HG02870 (cell line): Measurements from ENCODE around the gene CFAP410.

Experiments
- ATAC-seq: cut with Tn5 transposase; IDR thresholded peaks from one replicate; pipeline ENCODE4 v1.9.1; 2021; ENCODE audit warnings: mild to moderate bottlenecking, moderate library complexity; ENCODE audit not compliant: unreplicated experiment

Gene CFAP410

DNA sequence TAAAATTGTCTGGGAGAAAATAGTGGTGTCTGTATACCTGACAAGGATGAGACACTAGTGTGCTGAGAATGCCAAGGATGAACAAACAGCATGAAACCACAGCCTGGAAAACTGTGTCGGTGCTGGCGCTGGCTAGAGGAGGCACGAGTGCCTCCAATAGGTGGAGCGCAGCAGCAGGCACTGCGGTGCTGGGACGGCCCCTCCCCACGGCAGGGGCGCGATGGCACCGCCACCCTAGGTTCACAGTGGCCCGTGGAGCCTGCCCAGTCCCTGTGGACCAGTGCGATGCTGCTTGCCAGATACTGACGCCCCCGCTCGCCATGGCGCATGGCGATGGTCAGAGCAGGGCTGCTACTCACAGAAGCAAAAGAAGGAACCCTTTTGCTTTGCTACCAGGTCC, 6.8 kb downstream of the CFAP410 start:
- no peak for ATAC-seq

DNA sequence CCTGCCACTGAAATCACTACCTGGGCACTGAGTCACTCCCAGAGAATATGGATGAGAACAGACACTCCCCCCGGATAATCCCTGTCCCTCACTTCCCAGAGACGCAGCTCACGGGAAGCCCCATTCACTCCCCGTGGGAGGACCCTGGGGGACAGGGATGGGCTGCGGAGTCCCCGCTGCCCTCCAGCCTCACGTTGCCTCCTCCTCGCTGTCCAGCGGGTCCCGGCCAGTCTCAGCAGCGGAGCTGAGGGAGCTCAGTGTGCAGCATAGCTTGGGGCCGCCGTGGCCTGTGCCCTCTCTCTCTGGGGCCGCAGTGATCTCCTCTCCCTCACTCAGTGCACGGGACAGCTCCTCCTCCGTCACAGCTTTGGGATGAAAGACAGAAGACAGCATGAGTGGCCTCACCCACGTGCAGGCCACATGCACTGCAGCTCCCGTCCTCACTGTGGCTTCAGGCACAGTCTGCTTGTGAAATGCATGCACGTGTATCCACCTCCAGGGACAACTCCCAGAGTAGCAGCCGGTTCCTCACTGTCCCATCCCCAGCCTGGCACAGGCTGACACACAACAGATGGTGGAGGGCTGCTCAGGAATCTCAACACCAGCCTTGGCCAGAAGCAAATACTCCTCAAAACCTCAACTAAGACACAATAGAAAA, 7.4 kb downstream of the CFAP410 start:
- ATAC-seq: no peak

DNA sequence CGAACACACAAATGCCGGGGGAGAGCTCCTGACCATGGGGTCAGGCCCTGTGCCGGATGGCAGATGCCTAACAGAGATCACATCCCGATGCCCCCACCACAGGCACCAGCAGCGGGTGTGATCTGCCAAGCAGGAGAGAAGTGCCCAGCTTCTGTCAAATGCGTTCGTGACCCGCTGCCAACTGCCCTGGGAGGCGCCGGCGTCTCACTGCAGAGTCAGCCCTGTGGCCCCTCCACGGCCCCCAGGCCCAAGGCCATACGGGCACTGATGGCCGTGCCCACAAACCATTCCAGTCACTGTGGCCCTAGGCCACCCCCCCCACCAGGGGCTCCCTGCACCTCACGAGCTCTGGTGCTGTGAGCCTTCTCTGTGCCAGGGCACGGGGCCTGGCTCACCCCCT, 8.0 kb downstream of the CFAP410 start:
- ATAC-seq: no peak

DNA sequence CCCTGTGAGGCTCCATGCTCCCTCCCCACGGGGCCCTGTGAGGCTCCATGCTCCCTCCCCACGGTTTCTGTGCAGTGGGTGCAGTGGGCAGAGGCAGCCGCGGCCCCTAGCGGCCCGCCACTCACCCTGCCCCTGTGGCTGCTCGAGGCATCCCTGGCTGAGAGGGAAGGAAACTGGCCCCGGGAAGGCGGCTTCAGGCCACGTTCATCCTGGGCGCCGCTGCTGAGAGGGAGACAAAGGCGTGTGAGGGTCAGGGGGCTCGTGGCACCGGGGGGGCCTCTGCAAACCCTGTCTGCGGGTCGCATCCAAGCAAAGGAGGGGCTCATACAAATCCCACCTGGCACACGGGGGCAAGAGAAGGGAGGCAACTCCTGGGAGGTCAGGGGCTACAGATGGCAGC, 8.5 kb downstream of the CFAP410 start:
- ATAC-seq: no peak

DNA sequence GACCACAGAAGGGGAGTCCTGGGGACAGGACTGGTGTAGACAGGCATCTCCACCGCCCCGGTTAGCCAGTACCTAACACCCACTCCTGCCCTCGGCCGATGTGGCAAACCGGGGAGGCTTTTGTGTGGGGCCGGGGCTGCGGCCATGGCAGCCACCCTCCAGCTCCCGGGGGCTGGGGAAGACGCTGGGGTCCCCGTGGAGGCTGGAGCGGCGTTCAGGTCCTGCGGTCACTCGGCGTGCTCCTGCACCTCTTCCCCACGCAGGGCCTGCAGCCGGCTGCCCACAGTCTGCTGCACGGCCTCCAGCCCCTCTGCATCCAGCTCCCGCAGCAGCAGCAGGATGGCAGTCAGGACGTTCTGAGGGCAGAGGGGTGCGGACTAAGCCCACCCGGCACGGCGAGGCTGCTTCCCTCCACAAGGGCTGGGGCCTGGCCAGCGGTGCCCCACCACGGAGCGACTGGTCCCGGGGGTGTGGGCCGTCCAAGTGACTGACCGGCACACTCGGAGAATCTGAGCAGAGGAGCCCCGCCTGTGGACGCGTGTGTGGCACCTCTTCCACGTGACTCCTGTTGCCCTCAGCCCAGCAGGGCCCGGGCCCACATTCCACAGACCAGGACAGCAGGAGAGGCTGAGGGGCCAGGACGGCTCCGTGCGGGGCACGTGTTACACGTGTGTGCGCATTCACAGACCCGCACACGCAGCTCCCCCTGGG, 9.1 kb downstream of the CFAP410 start:
- ATAC-seq: no peak

DNA sequence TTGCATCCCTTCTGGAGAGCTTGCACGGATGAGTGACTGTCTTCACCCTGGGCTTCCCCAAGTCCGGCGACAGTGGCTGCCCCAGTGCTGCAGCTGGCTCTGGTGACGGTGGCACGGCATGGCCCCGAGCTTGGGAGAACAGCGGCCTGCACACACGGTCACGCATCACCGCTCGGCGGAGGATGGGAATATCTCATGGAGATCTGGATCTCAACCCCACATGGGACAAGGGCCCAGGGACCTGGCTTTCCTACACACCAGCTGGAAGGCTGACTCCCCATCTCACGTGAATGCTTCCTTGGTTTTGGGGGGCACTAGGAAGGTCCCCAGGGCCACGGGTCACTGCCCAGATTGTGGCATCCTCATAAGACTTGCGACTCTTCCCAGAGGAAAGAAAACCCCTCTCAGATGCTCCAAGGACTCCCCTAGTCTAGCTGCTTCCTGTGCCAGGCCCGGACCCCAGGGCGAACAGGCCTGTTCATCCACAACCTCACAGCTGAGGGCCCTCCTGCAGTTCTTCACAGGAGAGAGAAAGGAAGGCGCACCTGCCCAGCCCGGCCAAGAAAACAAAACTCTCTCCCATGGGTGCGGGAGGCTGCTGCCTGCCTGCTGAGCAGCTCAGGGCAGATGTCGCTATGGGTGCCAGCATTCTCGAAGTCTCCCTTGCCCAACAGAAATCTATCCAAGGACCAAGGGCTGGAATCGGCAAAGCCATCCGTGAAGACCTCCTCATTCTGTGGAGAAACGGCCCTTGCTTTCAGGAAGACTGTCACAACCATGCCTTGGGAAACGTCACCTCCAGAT, 9.9 kb downstream of the CFAP410 start:
- no peak for ATAC-seq

DNA sequence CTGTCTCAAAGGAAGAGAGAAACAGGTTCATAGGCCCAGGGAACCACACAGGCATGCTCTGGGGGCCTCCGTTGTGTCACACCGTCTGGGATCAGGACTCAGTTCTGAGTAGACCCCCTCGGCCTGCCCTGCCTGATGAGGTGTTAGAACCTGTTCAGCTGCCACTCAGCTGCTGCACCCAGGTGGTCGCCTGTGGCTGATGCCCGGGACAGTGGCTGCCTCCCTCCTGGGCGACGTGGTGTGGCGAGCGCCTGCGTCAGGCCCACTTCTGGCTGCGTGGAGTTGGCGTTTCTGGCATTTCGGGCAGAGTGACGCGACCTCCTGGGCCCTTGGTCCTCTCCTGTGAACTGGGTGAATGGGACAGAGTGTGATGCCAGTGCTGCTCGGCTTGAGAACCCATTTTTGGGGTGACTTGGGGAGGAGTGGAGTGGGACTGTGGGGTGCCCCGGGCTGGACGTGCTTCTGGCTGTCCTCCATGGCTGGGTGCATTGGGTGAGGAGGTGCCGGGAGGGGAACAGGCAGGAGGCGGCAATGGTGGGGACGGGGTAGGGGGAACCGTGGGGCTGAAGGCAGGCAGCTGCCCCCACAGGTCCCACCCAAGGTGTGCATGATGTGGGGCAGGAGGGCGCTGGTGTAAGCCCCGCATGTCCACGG, 10.8 kb downstream of the CFAP410 start:
- ATAC-seq: no peak

DNA sequence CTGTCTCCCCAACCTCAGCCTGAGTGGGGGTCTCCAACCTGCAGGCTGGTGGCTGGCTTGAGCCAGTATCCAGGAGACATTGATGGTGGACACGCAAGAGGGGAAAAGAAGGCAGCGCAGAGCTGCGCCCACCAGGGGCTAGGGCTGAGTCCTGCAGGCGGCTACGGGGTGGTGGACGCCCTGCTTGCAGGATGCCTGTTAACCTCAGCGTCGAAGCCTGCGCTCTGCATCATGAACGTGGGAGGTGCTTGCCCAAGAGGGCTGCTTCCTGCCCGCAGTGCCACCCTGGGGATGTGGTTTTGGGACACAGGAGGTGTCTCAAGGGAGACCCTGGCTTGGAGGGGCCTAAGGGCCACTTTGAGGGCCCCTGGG, 11.6 kb downstream of the CFAP410 start:
- ATAC-seq: no peak

DNA sequence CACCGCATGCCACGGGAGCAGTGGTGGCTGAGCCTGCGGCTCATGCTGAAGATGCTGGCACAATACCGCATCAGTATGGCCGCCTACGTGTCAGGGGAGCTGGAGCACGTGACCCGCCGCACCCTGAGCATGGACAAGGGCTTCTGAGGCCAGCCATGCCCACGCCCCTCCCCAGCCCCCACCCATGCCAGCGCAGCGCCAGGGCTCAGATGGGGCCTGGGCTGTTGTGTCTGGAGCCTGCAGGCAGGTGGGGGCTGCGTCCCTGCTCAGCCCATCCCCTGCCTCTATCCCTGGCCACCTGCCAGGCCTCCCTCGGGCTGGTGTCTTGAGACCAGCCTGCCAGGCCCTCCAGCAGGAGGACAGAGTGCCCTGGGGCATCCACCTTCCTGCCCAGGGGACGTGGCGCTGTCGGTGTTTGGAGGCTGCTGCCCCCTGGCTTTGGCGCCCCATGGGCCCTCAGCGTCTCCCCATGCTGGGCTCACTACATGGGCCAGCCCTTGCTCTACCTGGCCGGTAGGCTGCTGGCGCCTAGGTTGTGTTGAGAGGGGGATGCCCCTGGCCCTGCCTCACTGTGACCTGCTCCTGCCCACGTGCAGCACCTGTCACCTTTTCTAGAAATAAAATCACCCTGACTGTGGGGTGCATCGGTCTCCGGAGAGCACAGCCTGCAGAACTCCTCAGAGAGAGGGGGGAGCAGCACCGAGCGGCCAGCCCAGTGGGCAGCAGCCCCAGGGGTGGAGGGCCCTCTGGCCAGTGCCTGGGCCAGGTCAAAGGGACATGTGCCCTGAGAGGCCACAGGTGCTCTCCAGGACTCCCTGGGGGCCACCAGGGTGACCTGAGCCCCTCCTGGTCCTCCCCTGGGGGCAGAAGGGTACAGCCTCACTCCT, 12.2 kb downstream of the CFAP410 start:
- ATAC-seq: no peak

DNA sequence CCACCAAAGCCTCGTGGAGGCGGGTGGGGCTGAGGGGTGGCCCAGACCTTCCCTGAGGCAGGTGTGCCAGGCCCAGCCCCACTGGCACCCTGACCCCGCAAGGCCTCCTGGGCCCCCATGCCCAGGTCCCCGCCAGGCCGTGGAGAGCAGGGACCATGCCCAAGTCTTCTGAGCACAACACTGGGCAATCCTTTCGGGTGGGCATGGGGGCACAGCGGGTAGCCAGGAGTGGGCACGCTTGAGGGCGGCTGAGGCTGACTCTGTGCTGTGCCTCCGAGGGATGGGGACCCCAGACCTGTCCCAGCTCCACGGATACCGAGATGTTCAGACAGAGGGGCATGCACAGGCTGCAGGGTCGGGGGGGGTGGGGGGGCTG, 12.9 kb downstream of the CFAP410 start:
- ATAC-seq: no peak

DNA sequence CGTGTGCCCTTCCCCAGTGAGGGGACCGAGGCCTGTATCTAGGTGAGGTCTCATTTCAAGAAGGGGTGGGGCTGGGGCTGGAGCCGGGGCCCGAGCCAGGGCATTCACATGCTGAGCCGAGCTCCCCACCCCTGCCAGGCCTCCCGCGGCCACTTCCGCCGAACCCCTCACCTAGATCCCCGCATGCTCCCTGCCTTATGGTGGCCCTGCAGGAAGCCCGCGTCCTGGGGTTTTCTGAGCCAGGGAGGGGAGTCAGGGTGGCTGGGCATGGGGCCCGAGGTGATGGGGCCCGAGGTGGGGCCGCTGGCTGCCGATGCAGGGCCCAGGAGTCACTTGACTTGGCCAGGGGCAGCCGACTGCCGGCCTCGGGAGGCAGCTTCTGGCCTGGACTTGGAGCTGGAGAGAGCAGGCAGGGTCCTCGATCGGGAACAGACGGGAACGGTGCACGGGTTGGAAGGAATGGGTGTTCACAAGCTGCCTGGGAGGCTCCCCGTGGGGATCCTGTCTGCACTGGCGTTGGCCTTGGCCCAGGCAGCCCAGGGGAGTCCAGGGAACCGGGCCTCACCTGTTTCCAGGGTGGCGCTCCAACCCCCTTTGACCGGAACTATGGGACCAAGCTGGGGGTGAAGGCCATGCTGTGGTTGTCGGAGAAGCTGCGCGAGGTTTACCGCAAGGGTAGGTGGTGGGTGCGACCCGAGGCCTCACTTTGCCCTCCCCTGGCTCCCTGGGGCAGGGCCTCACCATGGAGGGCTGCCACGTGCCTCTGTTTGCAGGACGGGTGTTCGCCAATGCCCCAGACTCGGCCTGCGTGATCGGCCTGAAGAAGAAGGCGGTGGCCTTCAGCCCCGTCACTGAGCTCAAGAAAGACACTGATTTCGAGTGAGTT, 13.6 kb downstream of the CFAP410 start:
- no peak for ATAC-seq

DNA sequence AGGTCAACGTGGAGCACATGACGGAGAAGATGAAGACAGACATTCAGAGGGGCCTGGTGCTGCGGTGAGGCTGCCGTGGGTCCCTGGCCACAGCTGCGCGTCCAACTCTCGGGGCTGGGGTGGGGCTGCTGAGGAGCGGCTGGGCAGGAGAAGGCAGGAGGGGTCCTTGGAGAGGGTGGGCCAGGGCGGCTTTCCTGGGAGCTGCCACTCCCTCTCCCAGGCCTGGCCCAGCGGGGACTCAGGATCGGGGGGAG, 14.4 kb downstream of the CFAP410 start:
- ATAC-seq: no peak

DNA sequence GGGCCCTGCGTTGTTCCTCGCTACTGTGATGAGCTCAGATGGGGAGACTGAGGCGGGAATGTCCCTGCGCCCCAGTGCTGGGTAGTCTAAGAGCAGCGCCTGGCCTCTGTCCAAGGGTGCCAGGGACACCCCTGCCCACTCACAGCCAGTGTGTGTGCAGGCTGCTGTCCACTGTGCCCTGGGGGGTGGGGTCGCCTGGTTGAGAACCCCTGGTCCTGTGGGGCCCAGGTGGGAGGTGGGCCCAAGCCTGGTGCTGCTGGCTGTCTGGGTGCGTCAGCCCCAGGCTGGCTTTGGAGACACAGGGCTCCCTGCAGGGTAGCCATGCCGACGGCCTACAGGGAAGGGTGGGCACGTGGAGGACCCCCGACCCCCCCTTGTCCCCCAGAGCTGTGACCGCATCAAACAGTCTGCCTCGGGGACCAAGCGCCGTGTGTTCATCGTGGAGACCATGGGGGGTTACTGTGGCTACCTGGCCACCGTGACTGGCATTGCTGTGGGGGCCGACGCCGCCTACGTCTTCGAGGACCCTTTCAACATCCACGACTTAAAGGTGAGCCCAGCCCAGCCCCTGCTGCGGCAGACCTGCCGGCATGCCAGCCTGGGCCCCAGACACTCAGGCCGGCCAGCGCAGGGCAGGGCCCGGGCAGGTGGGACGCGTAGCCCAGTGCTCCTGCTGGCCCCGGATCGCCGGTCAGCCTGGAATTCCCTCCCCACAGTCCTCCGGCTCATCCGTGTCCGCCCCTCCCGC, 14.9 kb downstream of the CFAP410 start:
- no peak for ATAC-seq

DNA sequence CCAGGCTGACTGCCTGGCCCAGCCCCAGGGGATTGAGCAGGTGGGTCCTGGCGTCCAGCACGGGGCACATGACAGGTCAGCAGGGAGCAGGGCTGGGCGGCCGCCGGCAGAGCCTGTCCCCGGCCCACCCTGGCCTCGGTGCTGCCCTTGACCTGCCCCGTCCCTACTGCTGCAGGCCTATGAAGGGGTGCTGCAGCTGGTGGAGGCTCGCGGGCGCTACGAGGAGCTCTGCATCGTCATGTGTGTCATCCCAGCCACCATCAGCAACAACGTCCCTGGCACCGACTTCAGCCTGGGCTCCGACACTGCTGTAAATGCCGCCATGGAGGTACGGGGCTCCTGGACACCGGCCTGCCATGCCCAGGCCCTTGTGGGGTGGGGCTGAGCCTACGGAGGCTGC, 15.6 kb downstream of the CFAP410 start:
- ATAC-seq: no peak

DNA sequence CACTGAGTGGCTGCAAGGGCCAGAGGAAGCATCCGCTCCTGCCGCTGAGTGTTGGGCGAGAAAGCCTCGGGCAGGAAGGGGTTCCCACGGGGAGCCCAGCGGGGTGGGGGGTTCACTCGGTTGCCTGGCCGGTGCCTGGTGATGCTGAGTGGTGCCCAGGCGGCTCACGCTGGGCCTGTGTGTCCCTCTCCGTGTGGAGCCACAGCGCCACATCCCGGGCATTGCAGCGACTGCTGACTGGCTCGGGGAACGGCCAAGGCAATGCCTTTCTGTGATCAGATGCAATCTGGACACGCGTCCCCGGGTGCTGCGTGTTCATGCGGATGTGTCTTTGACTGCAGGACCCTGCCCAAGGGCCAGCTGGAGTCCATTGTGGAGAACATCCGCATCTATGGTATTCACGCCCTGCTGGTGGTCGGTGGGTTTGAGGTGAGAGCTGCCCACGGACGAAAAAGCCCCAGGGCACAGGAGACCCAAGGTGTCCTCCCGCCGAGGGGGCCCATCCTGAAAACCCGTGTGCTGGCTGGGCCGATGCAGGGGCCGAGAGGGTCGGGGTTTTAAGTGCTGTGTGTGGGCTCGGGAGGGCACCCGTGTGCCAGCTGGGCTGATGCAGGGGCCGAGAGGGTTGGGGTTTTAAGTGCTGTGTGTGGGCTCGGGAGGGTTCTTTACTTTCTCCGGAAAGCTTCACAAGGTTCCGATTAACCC, 16.4 kb downstream of the CFAP410 start:
- no peak for ATAC-seq

DNA sequence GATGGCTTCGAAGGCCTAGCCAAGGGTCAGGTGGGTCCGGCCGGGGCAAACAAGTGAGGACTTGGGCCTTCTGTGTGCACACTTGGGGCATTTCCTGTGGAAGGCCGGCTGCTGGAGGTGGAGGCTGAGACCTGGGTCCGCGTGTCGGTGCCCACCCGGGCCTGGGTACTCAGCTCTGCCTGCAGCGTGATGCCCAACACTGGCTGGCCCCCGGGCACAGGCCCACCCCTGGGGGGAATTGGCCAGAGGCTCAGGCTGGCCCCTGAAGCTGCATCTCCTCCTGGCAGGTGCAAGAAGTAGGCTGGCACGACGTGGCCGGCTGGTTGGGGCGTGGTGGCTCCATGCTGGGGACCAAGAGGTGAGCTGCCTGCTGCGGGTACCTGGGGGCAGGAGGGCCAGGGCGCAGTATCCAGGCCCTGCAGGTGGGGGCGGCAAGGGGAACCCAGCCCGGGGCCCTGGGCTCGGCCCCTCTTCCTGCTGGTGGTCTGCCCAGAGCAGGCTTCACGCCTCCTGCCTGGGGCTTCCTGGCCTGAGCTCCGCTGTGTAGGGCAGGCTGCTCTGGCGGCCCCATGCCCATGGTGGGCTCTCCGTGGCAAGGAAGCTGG, 17.2 kb downstream of the CFAP410 start:
- ATAC-seq: no peak

DNA sequence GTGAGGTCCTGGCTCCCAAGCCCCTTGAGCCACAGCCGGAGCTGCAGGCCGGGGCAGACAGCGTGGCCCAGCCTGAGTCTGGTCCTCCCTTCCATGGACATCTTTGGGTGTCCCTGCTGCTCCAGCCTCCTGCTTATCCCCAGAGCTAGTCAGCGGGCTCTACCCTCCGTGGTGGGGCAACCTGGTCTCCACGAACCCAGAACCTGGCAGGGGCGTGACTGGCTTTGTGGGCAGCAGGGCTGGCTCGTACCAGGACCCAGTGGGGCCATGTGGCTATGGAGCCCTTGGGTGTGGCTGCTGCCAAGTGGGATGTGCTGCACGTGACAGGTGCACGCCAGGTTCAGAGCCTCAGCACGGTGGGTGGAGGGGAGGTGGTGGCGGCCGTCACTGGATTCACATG, 18.3 kb downstream of the CFAP410 start:
- no peak for ATAC-seq

DNA sequence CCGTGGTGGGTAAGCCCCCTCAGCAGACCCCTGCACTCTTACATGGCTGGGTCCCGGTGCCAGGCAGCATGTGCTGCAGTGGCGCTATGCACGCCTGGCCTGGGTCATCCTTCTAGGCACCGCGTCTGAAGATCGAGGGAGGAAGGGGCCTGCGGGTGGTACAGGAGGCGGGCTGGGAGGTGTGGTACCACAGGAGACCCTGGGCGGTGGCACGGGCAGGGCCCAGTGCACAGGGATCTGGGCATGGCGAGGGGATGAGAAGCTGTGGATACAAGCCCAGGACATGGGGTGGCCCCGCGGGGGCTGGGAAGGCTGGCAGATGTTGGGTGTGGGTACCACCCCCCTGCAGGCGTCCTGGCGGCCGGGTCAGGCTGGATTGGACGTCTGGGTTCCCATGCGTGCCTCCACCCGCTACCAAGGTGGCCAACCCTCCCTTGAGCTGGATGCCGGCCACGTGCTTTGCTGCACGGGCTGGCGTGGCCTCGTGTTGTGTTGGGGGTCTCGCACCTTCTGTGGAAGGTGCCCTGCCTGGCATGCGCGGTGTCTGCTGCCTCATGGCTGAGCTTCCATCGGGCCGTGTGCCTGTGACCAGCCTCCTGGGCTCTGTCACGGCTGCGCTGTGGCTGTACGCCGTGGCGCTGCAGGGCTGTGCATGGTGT, 19.7 kb downstream of the CFAP410 start:
- ATAC-seq: no peak
